ENCODE results near the gene TGM3.
"Not testable (repeated sequence)": the region's sequence is repeated elsewhere in the genome, so short reads cannot be mapped to it uniquely, and the experiment has no call there.

The TGM3 gene, protein sequence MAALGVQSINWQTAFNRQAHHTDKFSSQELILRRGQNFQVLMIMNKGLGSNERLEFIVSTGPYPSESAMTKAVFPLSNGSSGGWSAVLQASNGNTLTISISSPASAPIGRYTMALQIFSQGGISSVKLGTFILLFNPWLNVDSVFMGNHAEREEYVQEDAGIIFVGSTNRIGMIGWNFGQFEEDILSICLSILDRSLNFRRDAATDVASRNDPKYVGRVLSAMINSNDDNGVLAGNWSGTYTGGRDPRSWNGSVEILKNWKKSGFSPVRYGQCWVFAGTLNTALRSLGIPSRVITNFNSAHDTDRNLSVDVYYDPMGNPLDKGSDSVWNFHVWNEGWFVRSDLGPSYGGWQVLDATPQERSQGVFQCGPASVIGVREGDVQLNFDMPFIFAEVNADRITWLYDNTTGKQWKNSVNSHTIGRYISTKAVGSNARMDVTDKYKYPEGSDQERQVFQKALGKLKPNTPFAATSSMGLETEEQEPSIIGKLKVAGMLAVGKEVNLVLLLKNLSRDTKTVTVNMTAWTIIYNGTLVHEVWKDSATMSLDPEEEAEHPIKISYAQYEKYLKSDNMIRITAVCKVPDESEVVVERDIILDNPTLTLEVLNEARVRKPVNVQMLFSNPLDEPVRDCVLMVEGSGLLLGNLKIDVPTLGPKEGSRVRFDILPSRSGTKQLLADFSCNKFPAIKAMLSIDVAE

DNA sequence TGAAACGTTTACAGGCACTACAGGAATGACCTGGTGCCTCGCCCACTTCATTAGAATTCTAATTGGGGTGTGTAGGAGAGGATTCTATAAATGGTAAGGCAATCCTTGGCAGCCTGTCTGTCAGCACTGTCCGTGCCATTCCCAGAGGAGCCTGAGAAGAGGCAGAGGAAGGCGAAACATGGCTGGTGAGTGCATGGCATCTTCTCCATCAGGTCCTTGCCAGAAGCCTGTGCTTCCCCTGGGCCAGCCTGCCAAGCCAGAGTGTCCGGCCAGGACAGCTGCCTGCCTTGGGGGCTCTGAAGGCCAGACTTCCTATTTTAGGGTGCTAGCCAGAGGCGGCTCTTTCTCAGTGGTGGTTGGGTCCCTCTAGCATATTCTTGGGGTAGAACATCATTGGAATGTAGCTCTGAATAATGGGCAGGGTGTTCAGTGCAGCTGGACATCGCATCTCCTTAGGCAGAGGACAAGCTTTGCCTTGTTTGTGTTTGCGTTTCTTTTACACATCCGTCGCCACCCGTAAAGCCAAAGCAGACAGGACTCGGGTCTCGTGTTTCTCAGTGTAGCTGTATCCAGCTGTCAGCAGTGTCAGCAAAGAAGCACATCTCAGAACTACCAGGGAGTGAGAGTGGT is at the start of gene TGM3:
TGM3 (plus strand) TSS at position 116 of the 630 bp plus-strand sequence; CDS start at position 179, 63 bp downstream.
- DNase-seq = no peak

DNA sequence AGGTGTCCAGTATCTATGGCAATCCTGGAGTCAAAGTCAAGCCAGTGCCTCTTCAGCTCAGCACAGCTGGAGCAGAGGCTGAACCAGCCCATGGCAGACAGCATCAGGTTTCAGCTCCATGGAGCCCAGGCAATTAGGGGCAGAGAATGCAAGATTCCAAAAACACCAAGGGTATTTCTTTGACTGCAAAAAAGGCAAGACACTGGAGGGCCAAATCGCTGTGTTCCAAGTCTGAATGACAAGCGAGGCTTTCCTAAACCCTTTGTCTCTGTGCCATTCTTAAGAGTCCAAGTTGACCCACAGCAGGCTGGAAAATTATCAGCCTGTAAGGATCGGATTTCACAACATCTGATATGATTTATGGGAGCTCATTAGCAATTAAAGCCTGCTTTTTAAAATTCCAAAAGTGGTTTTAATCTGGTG is 49.7 kb upstream of the TGM3 start:
- DNase-seq = no peak

DNA sequence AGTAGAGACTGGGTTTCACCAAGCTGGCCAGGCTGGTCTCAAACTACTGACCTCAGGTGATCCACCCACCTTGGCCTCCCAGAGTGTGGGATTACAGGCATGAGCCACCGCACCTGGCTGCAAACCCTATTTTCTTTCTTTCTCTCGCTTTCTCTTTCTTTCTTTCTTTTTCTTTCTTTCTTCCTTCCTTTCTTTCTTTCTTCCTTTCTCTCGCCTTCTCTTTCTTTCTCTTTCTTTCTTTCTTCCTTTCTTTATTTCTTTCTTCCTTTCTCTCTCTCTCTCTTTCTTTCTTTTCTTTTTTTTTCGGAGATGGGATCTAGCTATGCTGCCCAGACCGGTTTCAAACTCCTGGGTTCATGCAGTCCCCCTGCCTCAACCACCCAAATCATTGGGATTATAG is 47.0 kb upstream of the TGM3 start:
- no peak for DNase-seq

DNA sequence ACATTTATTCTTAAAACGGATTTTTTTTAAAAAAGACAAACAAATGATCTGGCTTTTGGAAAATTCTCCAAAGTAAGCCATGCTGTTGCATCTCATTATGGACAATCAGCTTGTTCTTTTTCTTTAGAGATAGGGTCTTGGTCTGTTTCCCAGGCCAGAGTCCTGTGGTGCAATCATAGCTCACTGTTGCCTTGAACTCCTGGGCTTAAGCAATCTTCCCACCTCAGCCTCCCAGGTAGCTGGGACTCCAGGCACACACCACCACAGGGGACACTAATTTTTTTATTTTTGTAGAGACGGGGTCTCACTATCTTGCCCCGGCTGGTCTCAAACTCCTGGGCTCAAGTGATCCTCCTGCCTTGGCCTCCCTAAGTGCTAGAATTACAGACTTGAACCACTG is 45.9 kb upstream of the TGM3 start:
- no peak for DNase-seq

DNA sequence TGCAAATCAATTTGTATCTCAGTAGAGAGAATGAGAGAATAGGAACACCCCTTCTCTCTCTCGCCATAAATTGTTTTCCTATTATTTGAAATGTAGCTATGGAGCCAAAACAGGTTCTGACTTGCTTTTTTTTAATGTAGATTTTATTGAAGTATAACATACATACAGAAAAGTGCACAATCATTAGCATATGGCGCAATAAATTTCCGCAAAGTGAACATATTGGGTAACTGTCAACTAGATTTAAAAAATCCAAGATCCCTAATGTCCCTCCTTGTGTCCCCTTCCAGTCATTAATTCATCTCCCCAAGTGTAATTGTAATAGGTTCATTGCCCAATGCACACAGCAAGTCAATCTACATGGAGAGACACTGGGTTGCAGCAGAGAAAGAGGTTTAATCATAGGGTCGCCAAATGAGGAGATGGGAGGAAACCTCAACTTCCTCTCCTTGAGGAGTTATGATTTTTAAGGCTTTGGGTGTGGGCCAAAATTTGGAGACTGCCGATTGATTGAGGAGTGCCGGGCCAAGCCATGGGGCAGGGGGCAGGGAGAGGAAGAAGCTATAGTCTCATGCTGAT is 43.3 kb upstream of the TGM3 start:
- no peak for DNase-seq

DNA sequence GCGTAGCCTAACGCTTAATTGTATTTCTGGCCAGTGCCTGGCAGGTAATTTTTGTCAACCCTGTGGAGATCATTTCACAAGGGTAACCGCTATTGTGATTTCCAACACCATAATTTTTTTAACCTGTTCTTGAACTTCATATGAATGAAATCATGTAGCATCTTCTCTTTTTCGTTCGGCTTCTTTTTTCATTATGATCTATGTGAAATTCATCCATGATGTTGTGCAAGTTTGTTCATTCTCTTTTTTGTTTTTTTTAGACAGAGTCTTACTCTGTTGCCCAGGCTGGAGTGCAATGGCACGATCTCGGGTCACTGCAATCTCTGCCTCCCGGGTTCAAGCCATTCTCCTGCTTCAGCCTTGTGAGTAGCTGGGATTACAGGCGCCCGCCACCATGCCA is 42.5 kb upstream of the TGM3 start:
- DNase-seq = no peak

DNA sequence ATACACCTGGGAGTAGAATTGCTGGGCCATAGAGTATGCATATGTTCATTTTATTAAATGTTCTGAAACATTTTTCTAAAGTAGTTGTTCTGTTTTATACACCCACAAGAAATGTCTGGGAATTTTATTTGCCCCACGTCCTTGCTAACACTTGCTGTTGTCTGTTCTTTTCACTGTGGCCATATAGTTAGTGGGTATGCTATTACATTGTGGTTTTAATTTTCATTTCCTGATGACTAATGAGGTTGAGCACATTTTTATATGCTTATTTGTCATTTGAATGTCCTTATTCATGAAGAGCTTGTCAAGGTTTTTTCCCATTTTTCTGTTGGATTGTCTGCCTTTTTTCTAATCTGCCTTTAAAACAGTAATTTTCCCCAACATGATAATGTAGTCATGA is 41.5 kb upstream of the TGM3 start:
- DNase-seq = no peak

DNA sequence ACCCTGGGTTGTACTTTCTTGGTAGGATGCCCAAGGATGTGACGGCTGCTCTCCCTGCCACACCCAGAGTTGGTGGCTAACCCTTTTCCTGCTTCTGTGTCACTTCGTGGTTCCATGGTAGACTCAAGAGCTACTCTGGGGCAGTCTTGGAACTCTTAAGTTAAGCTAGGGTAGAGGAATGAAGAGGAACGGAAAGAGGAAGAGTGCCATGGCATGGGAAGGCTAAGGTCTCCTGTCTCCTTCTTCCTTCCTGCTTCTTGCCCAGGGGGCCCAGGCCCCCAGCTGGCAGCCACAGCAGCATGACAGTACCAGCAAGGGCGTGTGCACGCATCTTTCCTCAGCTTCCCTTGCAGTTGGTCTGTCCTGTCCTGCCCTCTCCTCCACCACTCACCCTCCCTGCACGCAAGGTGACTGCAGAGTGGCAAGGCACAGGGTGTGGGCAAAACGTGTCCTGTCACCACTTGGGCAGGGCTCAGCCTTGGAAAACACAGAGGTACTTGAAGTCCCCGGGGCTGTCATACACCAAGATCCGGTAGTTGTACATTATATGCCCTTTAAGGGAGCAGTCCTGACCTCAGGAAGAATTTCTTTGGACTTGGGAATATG is 39.8 kb upstream of the TGM3 start:
- no peak for DNase-seq

DNA sequence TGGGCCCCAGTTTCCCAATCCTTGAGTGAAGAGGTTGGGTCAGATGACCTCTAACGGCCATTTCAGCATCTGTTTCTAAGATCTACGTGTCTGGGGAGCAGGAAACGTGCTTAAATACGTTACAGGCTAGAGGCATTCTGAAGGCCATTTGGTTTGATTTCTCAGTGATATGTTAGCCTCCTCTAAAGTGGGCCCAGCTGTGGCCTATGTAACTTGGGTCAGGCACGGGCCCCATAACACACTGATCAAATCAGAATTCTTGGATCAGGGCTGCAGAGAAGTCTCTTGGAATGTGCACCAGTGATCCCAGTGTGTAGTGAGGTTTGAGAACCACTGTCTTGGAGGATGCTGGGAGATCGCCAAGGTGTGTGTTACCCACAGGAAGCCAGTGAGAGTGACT is 36.1 kb upstream of the TGM3 start:
- no peak for DNase-seq

DNA sequence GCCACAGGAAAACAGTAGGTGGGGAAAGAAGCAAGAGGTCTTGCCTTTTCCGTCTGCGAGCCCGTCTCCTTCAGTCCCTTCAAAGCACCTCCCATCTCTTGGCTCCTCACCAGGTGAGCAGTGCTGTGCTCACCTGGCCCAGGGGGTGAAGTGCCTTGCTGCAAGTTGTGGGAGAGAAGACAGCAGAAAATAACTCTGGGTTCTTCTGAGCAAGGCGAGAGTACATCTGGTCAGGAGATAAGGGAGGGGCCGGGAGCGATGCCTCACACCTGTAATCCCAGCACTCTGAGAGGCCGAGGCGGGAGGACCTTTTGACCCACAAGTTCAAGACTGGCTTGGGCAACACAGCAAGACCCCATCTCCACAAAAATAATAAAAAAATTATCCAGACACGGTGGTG is 35.6 kb upstream of the TGM3 start:
- no peak for DNase-seq

DNA sequence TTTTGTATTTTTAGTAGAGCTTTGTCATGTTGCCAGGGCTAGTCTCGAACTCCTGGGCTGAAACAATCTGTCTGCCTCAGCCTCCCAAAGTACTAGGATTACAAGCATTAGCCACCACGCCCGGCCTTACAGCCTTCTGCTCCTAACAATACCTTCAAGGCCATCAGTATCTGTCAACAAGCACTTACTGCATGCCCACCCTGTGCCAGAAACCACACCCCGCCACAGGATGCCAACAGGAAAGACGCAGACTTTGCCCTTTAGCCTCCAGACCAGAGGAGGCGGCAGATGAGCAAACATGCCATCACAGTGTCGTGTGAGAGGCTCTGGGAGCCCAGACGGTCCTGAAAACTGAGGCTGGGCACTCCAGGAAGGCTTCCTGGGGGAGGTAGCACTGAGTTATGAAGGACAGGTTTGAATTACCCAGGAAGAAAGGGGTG is 34.7 kb upstream of the TGM3 start:
- DNase-seq = no peak

DNA sequence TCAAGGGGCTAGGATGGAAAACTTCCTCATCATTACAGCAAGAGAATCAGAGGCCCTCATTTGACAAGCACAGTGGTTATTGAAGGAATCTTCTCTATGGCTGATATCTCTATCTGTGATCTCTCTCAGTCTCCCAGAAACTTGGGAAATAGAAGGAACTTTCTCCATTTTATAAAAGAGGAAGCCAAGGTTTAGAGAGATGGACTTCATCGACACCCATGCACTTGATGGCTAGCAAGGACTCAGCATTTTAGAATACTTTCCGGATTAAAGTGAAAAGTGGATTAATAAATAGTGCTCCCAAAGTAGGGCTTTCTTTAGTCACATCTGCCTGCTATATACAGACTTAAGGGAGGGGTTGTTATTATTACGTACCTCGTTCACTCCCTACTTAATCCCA is 34.2 kb upstream of the TGM3 start:
- DNase-seq = no peak

DNA sequence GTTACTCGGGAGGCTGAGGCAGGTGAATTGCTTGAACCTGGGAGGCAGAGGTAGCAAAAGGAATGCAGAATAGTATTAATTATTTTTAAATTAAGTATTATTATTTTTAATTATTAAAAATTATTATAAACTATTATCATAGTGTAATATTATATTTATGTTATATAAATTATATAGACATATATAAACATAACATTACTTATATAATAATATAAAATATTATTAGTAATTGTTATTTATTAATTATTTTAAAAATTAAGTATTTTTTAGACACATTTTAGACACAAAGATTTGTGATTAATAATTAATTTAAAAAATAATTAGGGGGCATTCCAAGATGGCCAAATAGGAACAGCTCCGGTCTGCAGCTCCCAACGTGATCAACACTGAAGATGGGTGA is 31.7 kb upstream of the TGM3 start:
- no peak for DNase-seq

DNA sequence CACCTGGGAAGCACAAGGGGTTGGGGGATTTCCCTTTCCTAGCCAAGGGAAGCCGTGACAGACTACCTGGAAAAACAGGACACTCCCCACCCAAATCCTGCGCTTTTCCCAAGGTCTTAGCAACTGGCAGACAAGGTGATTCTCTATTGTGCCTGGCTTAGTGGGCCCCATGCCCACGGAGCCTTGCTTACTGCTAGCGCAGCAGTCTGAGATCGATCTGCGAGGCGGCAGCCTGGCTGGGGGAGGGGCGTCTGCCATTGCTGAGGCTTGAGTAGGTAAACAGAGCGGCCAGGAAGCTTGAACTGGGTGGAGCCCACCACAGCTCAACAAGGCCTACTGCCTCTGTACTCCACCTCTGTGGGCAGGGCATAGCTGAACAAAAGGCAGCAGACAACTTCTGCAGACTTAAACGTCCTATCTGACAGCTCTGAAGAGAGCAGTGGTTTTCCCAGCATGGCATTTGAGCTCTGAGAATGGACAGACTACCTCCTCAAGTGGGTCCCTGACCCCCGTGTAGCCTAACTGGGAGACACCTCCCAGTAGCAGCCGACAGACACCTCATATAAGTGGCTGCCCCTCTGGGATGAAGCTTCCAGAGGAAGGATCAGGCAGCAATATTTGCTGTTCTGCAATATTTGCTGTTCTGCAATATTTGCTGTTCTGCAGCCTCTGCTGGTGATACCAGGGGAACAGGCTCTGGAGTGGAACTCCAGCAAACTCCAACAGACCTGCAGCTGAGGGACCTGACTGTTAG is 31.0 kb upstream of the TGM3 start:
- DNase-seq = not testable (repeated sequence)

DNA sequence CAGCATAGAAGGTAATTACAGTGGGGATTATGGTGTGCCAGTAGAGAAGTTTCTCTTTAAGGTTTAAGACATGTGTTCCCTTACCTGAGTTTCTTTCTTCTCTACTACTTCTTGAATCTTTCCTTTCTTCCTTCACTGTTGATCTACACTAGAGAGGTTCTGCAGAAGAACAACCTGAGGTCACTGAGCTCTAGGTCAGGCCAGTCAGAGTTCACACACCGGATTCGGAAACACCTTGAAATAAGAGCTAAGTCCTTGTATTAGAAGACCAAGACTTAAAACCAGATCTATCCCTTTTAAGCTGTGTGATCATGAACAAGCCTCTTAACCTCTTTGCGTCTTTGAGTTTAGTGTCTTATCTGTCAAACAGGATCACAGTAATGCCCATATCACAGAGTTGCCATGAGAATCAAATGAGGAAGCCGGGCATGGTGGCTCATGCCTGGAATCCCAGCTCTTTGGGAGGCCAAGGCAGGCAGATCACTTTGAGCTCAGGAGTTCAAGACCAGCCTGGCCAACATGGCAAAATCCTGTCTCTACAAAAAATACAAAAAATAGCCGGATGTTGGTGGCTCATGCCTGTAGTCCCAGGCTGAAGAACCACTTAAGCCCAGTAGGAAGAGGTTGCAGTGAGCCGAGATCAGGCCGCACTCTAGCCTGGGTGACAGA is 22.0 kb upstream of the TGM3 start:
- no peak for DNase-seq

DNA sequence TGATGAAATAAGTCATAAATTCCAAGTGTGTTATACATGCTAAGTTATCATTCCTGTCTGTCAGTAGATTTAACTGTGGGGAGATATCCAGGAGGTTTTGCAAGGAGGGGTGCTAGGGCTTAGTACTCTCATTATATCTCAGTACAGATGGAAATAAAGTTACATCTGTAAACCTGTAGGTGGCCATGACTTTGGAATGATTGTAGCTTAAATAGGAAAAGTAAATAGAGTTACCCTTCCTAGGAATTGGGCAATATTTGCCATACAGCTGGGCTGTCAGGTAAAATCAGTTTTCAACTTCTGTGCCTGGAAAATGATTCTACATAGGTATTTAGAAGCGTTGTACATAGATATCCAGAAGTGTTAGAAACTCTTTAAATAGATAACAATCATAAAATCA is 19.8 kb upstream of the TGM3 start:
- DNase-seq = no peak

DNA sequence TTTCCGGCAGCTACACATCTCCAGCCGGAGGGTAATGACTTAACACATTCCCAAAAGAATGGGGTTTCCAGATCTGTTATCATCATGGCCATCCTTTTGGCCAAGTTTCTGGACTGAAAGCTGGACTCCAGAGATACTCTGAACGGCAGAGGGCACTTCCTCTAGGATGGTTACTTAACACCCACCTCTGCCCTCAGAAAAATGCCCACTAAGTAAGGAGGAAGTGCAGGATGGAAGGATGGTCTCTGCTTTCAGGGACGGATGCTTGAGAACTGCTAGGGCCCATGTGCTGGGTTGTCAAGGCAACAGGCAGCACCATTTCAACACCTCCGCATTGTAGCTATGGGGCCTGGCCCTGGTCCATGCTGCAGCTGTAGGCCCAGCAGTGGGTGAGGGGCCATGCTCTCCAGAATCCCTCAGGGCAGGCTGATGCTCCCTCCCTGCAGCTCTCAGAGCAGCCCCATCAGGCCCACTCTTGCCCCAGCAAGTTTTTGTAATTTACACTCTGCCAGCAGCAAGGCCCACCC is 16.5 kb upstream of the TGM3 start:
- DNase-seq = no peak

DNA sequence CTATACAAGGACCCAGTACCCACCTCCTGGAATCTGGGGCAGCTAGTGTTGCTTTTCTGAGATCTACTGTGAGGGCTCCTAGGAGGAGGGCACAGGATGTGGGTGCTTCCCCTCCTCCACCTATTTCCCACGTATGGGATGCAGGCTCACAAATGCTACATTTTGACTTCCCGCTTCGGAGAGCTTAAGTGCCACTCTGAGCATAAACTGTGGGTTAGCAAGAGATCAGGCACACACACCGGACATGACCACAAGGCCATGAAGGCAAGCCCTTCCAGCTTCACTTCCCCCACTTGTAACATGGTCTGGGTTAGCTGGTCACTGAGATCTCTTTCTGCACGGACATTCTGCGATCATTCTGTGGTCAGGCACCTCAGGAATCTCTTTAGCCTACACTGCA is 15.7 kb upstream of the TGM3 start:
- no peak for DNase-seq

DNA sequence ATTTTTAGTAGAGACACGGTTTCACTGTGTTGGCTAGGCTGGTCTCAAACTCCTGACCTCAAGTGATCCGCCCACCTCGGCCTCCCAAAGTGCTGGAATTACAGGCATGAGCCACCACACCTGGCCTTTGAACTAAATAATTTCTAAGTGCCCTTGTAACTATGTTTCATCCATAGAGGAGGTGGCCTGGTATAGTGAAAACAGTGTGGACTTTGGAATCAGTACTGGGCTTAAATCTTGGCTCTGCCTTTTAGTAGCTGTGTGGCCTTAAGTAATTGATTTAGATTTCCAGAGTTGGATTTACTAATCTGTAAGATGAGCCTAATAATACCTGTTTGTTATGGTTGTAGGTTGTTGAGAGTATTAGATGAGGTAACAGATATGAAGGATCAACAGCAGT is 14.2 kb upstream of the TGM3 start:
- DNase-seq = no peak

DNA sequence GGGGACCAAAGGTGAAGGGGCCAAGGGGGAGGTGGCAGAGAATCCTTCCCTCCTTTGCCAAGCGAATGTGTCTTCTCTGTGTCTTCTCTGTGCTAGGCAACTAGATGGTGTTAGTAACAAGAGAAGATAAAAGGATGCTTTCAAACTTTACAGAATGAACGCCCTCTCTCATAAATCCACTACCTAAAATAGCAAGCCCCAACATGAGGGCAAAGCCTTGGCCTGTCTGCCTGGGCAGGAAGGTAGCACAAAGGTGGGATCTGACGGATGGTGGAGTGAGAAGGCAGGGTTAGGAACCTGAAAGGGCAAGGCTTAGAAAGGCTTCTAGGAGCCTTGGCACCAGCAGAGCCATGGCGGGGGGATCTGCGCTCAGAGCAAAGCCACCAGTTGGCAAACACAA is 13.6 kb upstream of the TGM3 start:
- no peak for DNase-seq

DNA sequence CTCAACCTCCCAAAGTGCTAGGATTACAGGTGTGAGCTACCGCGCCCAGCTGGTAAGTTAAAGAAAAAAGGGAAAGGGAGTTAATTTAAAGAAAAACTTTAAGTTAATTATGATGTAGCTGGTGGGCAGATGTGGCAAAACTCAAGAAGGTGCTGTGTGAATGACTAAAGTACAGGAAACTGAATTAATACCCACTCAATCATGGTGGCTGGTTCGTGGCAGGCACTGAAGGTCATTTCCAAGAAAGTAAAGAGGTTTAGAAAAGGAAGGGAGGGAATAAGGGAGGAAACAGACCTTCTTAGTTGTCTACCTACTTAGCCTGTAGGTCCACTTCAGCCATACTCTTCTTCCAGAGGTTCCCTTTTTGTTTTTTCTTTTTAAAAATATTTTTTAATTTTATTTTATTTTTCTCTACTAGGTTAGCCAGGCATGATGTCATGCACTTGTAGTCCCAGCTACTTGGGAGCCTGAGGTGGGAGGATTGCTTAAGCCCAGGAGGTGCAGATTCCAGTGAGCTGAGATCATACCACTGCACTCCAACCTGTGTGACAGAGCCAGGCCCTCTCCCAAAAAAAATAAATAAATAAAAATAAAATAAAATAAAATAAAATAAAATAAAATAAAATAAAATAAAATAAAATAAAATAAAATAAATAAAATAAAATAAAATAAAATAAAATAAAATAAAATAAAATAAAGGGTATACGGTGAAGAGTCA is 11.9 kb upstream of the TGM3 start:
- no peak for DNase-seq
